H9 (cell line): Measurements from ENCODE around the gene POLR1C. TPM values are rescaled to one million over a fixed set of nuclear protein-coding genes. Genes with fewer than 3 reads are reported as not detected.

ENCODE experiments used
- DNase-seq: peaks from one replicate; pipeline ENCODE4 v3.0.0-alpha.2; 2017
- H2AFZ ChIP-seq: one replicate; pipeline ENCODE4 v1.6.1; 2013; ENCODE audit warnings: mild to moderate bottlenecking, low read length, control low read depth, moderate library complexity
- H2AK5ac ChIP-seq: 2 replicates; pipeline ENCODE4 v1.6.1; 2013; ENCODE audit warnings: low read length, control low read depth, mixed read lengths; ENCODE audit not compliant: insufficient read length
- H2BK120ac ChIP-seq: one replicate; pipeline ENCODE4 v1.6.1; 2013; ENCODE audit warnings: low read depth, mild to moderate bottlenecking, low read length, control low read depth, inconsistent platforms; ENCODE audit not compliant: poor library complexity, severe bottlenecking
- H2BK12ac ChIP-seq: 2 replicates; pipeline ENCODE4 v1.6.1; 2013; ENCODE audit warnings: low read length, control low read depth, mixed read lengths, low read depth; ENCODE audit not compliant: insufficient read length
- H2BK15ac ChIP-seq: 2 replicates; pipeline ENCODE4 v1.6.1; 2013; ENCODE audit warnings: low read depth, low read length, control low read depth
- H2BK20ac ChIP-seq: one replicate; pipeline ENCODE4 v1.6.1; 2013; ENCODE audit warnings: low read depth, mild to moderate bottlenecking, low read length, control low read depth, inconsistent platforms; ENCODE audit not compliant: poor library complexity, severe bottlenecking
- H2BK5ac ChIP-seq: 2 replicates; pipeline ENCODE4 v1.6.1; 2013; ENCODE audit warnings: low read length, control low read depth, mixed read lengths; ENCODE audit not compliant: insufficient read length
- H3K14ac ChIP-seq: 2 replicates; pipeline ENCODE4 v1.6.1; 2013; ENCODE audit warnings: low read length, control low read depth; ENCODE audit not compliant: insufficient read depth
- H3K18ac ChIP-seq: 2 replicates; pipeline ENCODE4 v1.6.1; 2013; ENCODE audit warnings: low read depth, mild to moderate bottlenecking, mixed read lengths, low read length, control low read depth; ENCODE audit not compliant: insufficient read length
- H3K23ac ChIP-seq: 2 replicates; pipeline ENCODE4 v1.6.1; 2013; ENCODE audit warnings: low read length, control low read depth, mixed read lengths, low read depth; ENCODE audit not compliant: insufficient read length
- H3K23me2 ChIP-seq: 2 replicates; pipeline ENCODE4 v1.6.1; 2013; ENCODE audit warnings: low read depth, mild to moderate bottlenecking, mixed read lengths, low read length, control low read depth; ENCODE audit not compliant: insufficient read length, poor library complexity, severe bottlenecking
- H3K27ac ChIP-seq: 2 replicates; pipeline ENCODE4 v1.5.1; 2013; ENCODE audit warnings: low read length, control low read depth, mixed read lengths, low read depth; ENCODE audit not compliant: insufficient read length
- H3K27me3 ChIP-seq: 2 replicates; pipeline ENCODE4 v1.6.1; 2013; ENCODE audit warnings: low read length, control low read depth, inconsistent platforms; ENCODE audit not compliant: insufficient read depth
- H3K4ac ChIP-seq: 2 replicates; pipeline ENCODE4 v1.6.1; 2013; ENCODE audit warnings: low read depth, mild to moderate bottlenecking, control low read depth, inconsistent platforms, low read length, moderate library complexity
- H3K4me1 ChIP-seq: 2 replicates; pipeline ENCODE4 v1.6.1; 2013; ENCODE audit warnings: low read length, control low read depth, inconsistent platforms; ENCODE audit not compliant: insufficient read depth
- H3K4me2 ChIP-seq: 2 replicates; pipeline ENCODE4 v1.6.1; 2013; ENCODE audit warnings: low read length, control low read depth, mixed read lengths; ENCODE audit not compliant: insufficient read length, insufficient read depth
- H3K56ac ChIP-seq: 2 replicates; pipeline ENCODE4 v1.6.1; 2013; ENCODE audit warnings: low read depth, mild to moderate bottlenecking, mixed read lengths, low read length, control low read depth; ENCODE audit not compliant: insufficient read length
- H3K79me1 ChIP-seq: 2 replicates; pipeline ENCODE4 v1.6.1; 2013; ENCODE audit warnings: low read depth, mild to moderate bottlenecking, moderate library complexity, low read length, control low read depth, inconsistent platforms; ENCODE audit not compliant: insufficient read depth, poor library complexity, severe bottlenecking
- H3K79me2 ChIP-seq: 2 replicates; pipeline ENCODE4 v1.6.1; 2013; ENCODE audit warnings: low read length, control low read depth, inconsistent platforms; ENCODE audit not compliant: insufficient read depth
- H3K9ac ChIP-seq: 2 replicates; pipeline ENCODE4 v1.6.1; 2013; ENCODE audit warnings: low read length, control low read depth, mixed read lengths; ENCODE audit not compliant: insufficient read length; ENCODE audit errors: extremely low read depth
- H3K9me3 ChIP-seq: one replicate; pipeline ENCODE4 v1.6.1; 2013; ENCODE audit warnings: low read depth, low read length, inconsistent platforms; ENCODE audit not compliant: control insufficient read depth
- H3T11ph ChIP-seq: one replicate; pipeline ENCODE4 v1.6.1; 2013; ENCODE audit warnings: mild to moderate bottlenecking, low read length, control low read depth, inconsistent platforms
- H4K20me1 ChIP-seq: one replicate; pipeline ENCODE4 v1.6.1; 2013; ENCODE audit not compliant: control insufficient read depth, insufficient read length, insufficient read depth
- H4K5ac ChIP-seq: 2 replicates; pipeline ENCODE4 v1.6.1; 2013; ENCODE audit warnings: low read depth, mild to moderate bottlenecking, mixed read lengths, low read length, control low read depth; ENCODE audit not compliant: insufficient read length
- H4K8ac ChIP-seq: replicated peaks from 2 replicates; pipeline ENCODE4 v1.6.1; 2013; ENCODE audit warnings: low read length, control low read depth, mixed read lengths, low read depth; ENCODE audit not compliant: insufficient read length
- H4K91ac ChIP-seq: 2 replicates; pipeline ENCODE4 v1.6.1; 2013; ENCODE audit warnings: low read depth, mild to moderate bottlenecking, moderate library complexity, mixed read lengths, low read length, control low read depth; ENCODE audit not compliant: insufficient read length
- H3K27ac Mint-ChIP-seq, 3 experiments: 2 replicates in 2 of 3; 3 replicates in 1 of 3; pipeline ENCODE4 v1.8.0; 2020 to 2021; ENCODE audit warnings: mixed read lengths in 3 of 3, mild to moderate bottlenecking in 1 of 3, moderate library complexity in 1 of 3
- H3K27me3 Mint-ChIP-seq: 2 replicates; pipeline ENCODE4 v1.8.0; 2021; ENCODE audit warnings: low read depth, mild to moderate bottlenecking, moderate library complexity, mixed read lengths
- H3K36me3 Mint-ChIP-seq, 3 experiments: 2 replicates in 2 of 3; 3 replicates in 1 of 3; pipeline ENCODE4 v1.8.0; 2020 to 2021; ENCODE audit warnings: low read depth in 3 of 3, mixed read lengths in 3 of 3; ENCODE audit not compliant: insufficient read depth in 1 of 3
- H3K4me1 Mint-ChIP-seq, 2 experiments: 2 replicates each; pipeline ENCODE4 v1.8.0; 2020; ENCODE audit warnings: mixed read lengths in 2 of 2
- H3K4me3 Mint-ChIP-seq, 2 experiments: 2 replicates in 1 of 2; 3 replicates in 1 of 2; pipeline ENCODE4 v1.8.0; 2020 to 2021; ENCODE audit warnings: mild to moderate bottlenecking in 2 of 2, mixed read lengths in 2 of 2, moderate library complexity in 1 of 2
- H3K9me3 Mint-ChIP-seq, 2 experiments: 2 replicates in 1 of 2; 3 replicates in 1 of 2; pipeline ENCODE4 v1.8.0; 2020; ENCODE audit warnings: mild to moderate bottlenecking in 2 of 2, mixed read lengths in 2 of 2, moderate library complexity in 1 of 2
- WGBS: extraction: QIAGEN DNeasy Blood & Tissue Kit; methylation state at CpG from one replicate; pipeline ENCODE4 v1.1.7; 2013; ENCODE audit warnings: missing lambda C conversion rate, low lambda C conversion rate, mixed read lengths; ENCODE audit not compliant: insufficient read length; ENCODE audit errors: extremely low coverage; 5-methylcytosine and 5-hydroxymethylcytosine counted together
- total RNA-seq: library from RNA; stranded (reverse); gene quantifications from 2 replicates; pipeline ENCODE4 v1.2.1, GENCODE V29; 2021
- TF ChIP-seq, protein P1 (sequence below): fragments of 200-600 bp; sonication (generic); conservative IDR thresholded peaks from 3 replicates; pipeline ENCODE4 v1.8.0; 2021; ENCODE audit warnings: antibody characterized with exemption, mild to moderate bottlenecking

POLR1C gene
- total RNA-seq, 1 experiment from 2014 or later = 75.8 TPM

DNA sequence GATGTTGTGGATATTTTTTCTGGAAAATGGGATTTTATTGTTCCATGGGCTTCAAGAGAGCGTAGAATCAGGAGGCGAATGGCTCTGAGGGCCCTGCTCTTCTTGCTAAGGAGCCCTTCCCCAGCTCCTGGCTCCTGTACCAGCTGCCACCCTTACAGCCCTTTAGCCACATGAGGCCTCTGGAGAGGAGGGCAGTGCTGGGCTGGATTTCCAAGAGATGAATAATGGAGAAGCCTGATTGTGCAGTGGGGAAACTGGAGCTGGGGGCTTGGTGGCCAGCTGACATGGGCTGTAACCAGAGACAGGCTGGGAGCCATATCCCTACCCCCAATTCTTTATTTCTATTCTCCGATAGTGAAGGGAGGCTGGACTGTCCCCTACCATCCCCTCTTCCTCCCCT, 16.0 kb upstream of the POLR1C start:
- Histone ChIP-seq H3K27me3 (no peaks in the 10 kb centered on the region), H4K20me1 (peaks cover under 1% of the 10 kb centered on the region), H3K79me1 (no peaks in the 10 kb centered on the region), H3K18ac (no peak overlapping the region), H3K14ac (no peak overlapping the region), H3K9me3 (no peaks in the 10 kb centered on the region), H2BK5ac (no peak overlapping the region), H3K4me2 (no peak overlapping the region), H3K27ac (no peak overlapping the region), H2BK20ac (no peak overlapping the region), H2BK120ac (no peak overlapping the region), H2AFZ (no peak overlapping the region), H3K79me2 (no peaks in the 10 kb centered on the region), H3T11ph (no peak overlapping the region), H2AK5ac (no peak overlapping the region), H3K4me1 (no peaks in the 10 kb centered on the region), H4K8ac (no peak overlapping the region), H3K4ac (no peak overlapping the region), H3K23ac (no peak overlapping the region), H2BK15ac (no peak overlapping the region), H4K5ac (no peak overlapping the region), H3K9ac (no peak overlapping the region), H3K23me2 (no peaks in the 10 kb centered on the region), H2BK12ac (no peak overlapping the region), H3K56ac (no peak overlapping the region), H4K91ac (no peak overlapping the region)
- no CpG with 5 or more reads among the region's 3 CpGs for WGBS
- no peaks in the 10 kb centered on the region for H3K9me3 Mint-ChIP-seq
- TF ChIP-seq, protein P1, sequence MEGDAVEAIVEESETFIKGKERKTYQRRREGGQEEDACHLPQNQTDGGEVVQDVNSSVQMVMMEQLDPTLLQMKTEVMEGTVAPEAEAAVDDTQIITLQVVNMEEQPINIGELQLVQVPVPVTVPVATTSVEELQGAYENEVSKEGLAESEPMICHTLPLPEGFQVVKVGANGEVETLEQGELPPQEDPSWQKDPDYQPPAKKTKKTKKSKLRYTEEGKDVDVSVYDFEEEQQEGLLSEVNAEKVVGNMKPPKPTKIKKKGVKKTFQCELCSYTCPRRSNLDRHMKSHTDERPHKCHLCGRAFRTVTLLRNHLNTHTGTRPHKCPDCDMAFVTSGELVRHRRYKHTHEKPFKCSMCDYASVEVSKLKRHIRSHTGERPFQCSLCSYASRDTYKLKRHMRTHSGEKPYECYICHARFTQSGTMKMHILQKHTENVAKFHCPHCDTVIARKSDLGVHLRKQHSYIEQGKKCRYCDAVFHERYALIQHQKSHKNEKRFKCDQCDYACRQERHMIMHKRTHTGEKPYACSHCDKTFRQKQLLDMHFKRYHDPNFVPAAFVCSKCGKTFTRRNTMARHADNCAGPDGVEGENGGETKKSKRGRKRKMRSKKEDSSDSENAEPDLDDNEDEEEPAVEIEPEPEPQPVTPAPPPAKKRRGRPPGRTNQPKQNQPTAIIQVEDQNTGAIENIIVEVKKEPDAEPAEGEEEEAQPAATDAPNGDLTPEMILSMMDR = no peak
- DNase-seq = no peak
- peaks cover 5 to 6% of the 10 kb centered on the region in 2 experiments for H3K4me1 Mint-ChIP-seq
- H3K36me3 Mint-ChIP-seq = peaks cover 28 to 79% (median 66%) of the 10 kb centered on the region in 3 experiments
- H3K4me3 Mint-ChIP-seq = no peak overlapping the region
- H3K27me3 Mint-ChIP-seq = no peaks in the 10 kb centered on the region
- H3K27ac Mint-ChIP-seq = no peak overlapping the region; a peak in 1 of 7 replicates
